ENCODE results near the gene ADAM12. TPM values are rescaled to one million over a fixed set of nuclear protein-coding genes. Genes with fewer than 3 reads are reported as not detected.

ADAM12 gene
- total RNA-seq, 1 donor, result under 0.01 TPM

- DNase-seq (ENCODE audit: low read depth in 2 of 3, low spot score in 2 of 3), result no peak
Observed at GRCh38 chr10:126097558-126098225, 290.6 kb downstream of the ADAM12 start.

GRCh38 chr10:126094537-126094936, 293.7 kb downstream of the ADAM12 start:
- no peak for DNase-seq (ENCODE audit: low read depth in 2 of 3, low spot score in 2 of 3)

GRCh38 chr10:126092366-126093215, 295.7 kb downstream of the ADAM12 start:
- DNase-seq (ENCODE audit: low read depth in 2 of 3, low spot score in 2 of 3), result no peak

GRCh38 chr10:126090911-126091728, 297.2 kb downstream of the ADAM12 start:
- peak in 2 of 3 donors; percentile 19 to 39 for DNase-seq (ENCODE audit: low read depth in 2 of 3, low spot score in 2 of 3)

GRCh38 chr10:126090443-126090842, 297.8 kb downstream of the ADAM12 start:
- no peak for DNase-seq (ENCODE audit: low read depth in 2 of 3, low spot score in 2 of 3)

DNA sequence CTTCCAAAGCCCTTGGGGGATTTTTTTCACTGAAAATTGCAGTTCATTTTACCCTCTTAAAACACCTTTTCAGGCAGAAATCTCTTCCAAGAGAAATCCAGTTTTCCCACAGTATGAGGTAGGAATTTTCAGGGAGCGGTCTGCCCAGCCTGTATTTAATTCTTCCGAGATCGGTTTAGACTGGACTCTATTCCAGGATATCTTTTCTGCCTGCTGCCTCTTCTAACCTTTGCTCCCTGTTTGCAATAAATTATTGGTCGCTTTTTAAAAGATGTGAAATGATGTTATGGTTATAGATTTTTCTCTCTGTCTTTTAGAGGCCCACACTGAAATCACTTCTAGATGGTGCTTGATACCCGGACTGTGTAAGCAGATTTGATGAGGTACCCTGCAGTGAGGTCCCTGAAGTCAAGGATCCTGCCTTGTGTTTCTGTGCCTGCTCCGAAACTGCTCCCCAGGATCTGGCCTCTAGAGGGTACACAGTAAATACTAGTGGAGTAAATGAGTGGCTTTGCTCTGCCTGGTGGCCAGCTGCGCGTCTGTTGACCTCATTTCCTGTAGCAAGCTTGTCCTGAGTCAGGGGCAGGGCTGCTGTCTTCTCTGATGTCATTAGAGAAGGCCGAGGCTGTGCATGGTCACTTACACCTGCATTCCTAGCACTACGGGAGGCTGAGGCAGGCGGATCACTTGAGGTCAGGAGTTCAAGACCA, 300.3 kb downstream of the ADAM12 start:
- no peak for DNase-seq (ENCODE audit: low read depth in 2 of 3, low spot score in 2 of 3)

DNA sequence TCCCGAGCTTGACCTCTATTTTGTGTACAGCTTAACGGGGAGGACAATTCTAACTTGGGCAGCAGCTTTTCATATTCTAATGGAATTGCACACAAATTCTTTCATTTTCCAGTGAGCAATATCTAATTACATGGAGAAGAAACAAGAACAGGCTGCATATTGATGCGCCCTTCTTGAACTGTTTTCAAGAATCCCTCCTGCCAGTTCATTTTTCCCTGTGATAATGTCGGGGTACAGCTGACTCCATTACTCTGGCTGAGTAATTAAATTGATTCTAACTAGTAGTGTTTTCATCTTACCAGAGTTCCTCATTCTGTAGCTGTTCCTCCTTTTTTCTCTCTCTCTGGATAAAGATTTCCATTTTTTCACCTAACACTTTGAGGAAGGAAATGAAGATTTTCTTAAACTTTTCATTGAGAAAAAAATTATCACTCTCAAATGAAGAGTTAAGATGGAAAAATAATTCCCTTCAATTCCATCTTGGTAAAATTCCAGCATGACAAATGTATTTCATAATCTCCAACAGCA, 301.1 kb downstream of the ADAM12 start:
- no peak for DNase-seq (ENCODE audit: low read depth in 2 of 3, low spot score in 2 of 3)

DNA sequence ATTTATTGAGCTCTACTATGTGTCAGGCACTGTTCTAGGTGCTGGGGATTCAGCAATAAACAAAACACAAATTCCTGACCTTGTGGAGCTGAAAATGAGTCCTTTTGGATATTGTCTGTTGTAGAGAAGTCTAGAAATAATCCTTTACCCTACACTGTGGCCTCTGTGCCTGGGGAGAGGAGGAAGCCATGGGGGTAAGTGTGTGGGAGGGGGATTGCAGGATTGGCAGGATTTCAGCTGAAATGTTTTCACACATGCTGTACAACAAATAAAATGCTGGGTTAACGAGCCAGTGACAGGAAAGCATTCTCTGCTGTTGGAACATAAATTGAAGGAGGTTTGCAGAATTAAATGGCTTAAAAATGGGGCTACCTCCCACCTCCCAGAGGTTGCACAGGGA, 302.5 kb downstream of the ADAM12 start:
- no peak for DNase-seq (ENCODE audit: low read depth in 2 of 3, low spot score in 2 of 3)

DNA sequence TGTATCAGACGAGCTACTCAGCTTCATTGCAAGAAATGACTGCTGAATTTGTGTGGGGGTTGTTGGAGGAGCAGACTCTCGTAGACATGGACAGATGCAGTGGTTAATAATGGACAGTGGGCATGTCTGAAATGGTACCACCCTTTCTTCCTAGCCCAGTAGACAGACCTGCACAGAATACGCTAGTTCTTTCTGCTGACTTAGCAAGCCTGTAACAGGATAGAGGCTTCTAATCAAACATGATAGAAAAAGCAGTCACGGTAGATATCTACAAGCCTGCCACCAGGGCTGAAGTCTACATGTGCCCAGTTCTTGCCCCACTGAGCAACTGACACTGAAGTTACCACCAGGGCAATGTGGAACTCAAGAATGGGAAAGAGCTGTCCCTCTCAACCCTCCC, 303.9 kb downstream of the ADAM12 start:
- no peak for DNase-seq (ENCODE audit: low read depth in 2 of 3, low spot score in 2 of 3)

GRCh38 chr10:126083009-126083408, 305.3 kb downstream of the ADAM12 start:
- no peak for DNase-seq (ENCODE audit: low read depth in 2 of 3, low spot score in 2 of 3)

DNA sequence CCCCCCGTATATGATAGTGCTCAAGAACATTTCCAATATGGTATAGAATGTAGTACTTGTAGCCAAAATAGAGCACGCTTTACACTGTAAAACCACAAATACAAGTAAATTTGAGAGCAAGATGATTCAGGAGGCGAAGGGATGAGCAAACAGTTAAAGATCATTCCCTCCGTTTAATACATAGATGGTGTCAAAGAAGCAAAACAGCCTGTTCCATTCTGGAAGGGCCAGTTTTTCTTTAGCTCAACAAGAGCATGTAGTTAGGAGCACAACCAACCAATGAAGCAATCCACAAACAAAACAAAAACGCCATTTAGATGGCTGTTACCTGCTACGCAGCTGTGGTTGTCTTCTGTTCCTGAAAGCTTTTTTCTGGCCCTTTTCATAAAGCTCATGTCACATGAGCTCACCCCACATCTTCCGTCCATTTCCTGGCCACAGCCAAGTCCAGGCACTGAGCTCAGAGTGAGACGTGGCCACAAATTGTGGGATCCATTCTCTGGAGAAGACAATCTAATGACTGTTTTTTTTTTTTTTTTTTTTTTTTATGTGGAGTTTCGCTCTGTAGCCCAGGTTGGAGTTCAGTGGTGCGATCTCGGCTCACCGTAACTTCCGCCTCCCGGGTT, 306.3 kb downstream of the ADAM12 start:
- no peak for DNase-seq (ENCODE audit: low read depth in 2 of 3, low spot score in 2 of 3)

- DNase-seq (ENCODE audit: low read depth in 2 of 3, low spot score in 2 of 3), result no peak
Observed at GRCh38 chr10:126080879-126081411, 307.3 kb downstream of the ADAM12 start.

DNA sequence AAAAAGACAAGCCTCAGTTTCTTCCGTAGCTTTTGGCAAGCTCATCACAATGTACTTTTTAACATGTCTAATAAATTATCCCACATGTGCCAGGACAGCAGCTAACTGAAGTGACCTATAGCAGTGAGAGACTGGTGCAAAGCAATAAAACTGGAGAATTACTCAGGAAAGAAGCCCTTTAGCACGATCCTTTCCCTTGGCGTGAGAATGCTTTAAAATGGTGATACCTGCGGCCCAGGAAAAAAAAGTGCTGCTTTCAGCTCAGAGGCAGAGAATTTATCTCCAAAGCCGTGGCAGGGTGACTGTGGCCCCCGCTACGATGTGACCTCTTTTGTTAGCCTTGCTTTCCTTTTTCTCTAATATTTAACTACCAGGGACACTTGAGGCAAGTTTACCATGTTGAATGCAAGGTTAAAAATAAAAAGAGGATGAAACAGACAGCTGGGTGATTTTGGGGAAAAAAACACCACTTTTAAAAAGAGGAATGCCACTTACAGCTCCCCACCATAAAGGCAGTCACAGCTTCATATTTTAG, 307.9 kb downstream of the ADAM12 start:
- DNase-seq (ENCODE audit: low read depth in 2 of 3, low spot score in 2 of 3), result no peak

DNA sequence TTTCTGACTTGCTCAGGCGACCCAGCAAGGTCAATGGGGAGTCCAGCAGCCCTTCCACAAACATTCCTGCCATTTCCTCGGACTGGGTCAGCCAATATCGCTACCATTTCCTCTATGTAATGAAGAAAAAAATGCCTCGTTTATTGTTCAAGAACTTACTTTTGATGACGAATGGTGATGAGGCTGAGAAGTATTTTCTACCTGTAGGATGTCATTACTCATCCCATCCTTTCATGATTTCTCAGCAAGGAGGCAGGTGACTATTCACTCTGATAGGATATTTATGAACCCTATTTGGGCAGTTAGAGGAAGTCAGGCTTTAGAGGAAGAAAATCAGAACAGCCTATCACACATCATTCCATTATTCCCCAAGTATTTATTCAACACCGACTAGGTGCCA, 313.3 kb downstream of the ADAM12 start:
- DNase-seq (ENCODE audit: low read depth in 2 of 3, low spot score in 2 of 3), result no peak

DNA sequence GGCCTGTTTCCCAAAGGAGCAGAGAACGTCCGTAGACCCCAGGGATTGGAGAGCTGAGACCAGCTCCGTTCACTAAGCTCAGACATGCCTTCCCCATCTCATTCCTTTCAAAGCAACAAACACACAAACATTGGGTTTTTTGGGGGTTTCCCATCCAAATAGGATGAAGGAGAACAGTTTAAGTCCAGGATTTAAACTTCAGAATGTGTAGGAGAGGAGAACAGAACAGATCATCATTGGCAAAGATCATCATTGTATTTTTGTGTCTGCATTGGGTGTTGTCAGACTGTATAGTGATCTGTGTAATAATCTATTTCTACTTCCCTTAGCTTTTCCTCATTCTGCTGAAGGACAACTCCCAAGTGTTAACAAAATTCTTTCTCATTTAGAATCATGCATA, 314.0 kb downstream of the ADAM12 start:
- no peak for DNase-seq (ENCODE audit: low read depth in 2 of 3, low spot score in 2 of 3)

DNA sequence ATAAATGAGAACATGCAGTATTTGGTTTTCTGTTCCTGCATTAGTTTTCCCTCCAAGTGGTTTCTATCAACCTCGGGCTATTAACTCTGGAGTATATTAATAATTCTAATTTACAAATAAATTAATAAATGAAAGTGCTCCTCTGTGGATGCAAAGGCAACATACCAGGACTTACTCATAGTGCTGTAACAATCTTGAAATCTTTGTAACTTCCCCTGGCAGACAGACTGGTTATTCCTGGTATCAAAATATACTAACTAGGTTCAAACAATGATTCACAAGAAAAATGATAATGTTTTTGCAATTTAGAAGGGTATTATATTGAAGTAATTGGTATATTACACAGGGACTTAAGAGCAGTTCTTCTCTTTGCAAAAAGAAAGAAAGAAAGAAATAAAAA, 314.7 kb downstream of the ADAM12 start:
- no peak for DNase-seq (ENCODE audit: low read depth in 2 of 3, low spot score in 2 of 3)

GRCh38 chr10:126072622-126073021, 315.7 kb downstream of the ADAM12 start:
- no peak for DNase-seq (ENCODE audit: low read depth in 2 of 3, low spot score in 2 of 3)

- DNase-seq (ENCODE audit: low read depth in 2 of 3, low spot score in 2 of 3), result no peak
Observed at GRCh38 chr10:126070476-126071215, 317.6 kb downstream of the ADAM12 start.

DNA sequence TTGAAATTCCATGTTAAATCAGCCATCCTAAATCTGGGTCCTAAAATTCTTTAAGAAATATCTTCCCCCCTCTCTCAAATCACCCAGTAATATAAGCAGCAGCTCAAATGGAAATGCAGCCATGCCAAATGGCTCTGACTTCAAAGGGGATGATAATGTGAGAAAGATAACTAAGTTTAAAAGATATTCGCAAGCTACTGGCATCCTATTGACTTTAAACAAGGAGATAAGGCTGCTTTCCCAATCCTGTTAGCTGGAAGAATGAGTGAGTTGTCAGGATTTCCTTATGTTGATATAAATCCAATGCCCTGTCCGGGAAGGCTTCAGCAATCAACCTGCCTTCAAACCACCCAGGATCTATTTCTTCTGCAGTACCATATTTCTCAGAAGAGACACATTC, 320.0 kb downstream of the ADAM12 start:
- DNase-seq (ENCODE audit: low read depth in 2 of 3, low spot score in 2 of 3), result no peak
